ENCODE measurements around the gene LHFPL6.

Gene LHFPL6

GRCh38 chr13:39557285-39557955 lies 45.6 kb downstream of the LHFPL6 start:
- no peaks in the 10 kb centered on the region for H3K27me3 ChIP-seq
- no peaks in the 10 kb centered on the region for H3K4me1 ChIP-seq (ENCODE audit: control insufficient read depth in 1 of 2, insufficient read depth in 1 of 2, low read depth in 1 of 2, low read length in 1 of 2)
- no peak overlapping the region for H3K27ac ChIP-seq
- H3K9me3 ChIP-seq: no peaks in the 10 kb centered on the region
- no peak for TF ChIP-seq CTCF (IDR thresholded peaks at IDR 0.05)
- H3K36me3 ChIP-seq: no peaks in the 10 kb centered on the region
- H3K4me3 ChIP-seq (ENCODE audit: low read depth in 1 of 2, low read length in 1 of 2): no peak overlapping the region

- Histone ChIP-seq H3K4me3 (ENCODE audit: low read depth in 1 of 2, low read length in 1 of 2) (no peak overlapping the region), H3K4me1 (ENCODE audit: control insufficient read depth in 1 of 2, insufficient read depth in 1 of 2, low read depth in 1 of 2, low read length in 1 of 2) (no peaks in the 10 kb centered on the region), H3K27ac (no peak overlapping the region), H3K36me3 (no peaks in the 10 kb centered on the region), H3K9me3 (no peaks in the 10 kb centered on the region), H3K27me3 (no peaks in the 10 kb centered on the region)
- no peak for TF ChIP-seq CTCF (IDR thresholded peaks at IDR 0.05)
Measured at GRCh38 chr13:39556866-39557265, 46.1 kb downstream of the LHFPL6 start.

- Histone ChIP-seq H3K27ac (no peak overlapping the region), H3K36me3 (no peaks in the 10 kb centered on the region), H3K4me3 (ENCODE audit: low read depth in 1 of 2, low read length in 1 of 2) (no peak overlapping the region), H3K4me1 (ENCODE audit: control insufficient read depth in 1 of 2, insufficient read depth in 1 of 2, low read depth in 1 of 2, low read length in 1 of 2) (no peaks in the 10 kb centered on the region), H3K9me3 (no peaks in the 10 kb centered on the region), H3K27me3 (no peaks in the 10 kb centered on the region)
- TF ChIP-seq CTCF (IDR thresholded peaks at IDR 0.05): no peak
Measured at GRCh38 chr13:39554371-39554770, 48.6 kb downstream of the LHFPL6 start.

- no peaks in the 10 kb centered on the region for H3K4me1 ChIP-seq (ENCODE audit: control insufficient read depth in 1 of 2, insufficient read depth in 1 of 2, low read depth in 1 of 2, low read length in 1 of 2)
- H3K36me3 ChIP-seq: no peaks in the 10 kb centered on the region
- H3K27me3 ChIP-seq: no peaks in the 10 kb centered on the region
- H3K9me3 ChIP-seq: no peaks in the 10 kb centered on the region
- H3K4me3 ChIP-seq (ENCODE audit: low read depth in 1 of 2, low read length in 1 of 2): no peak overlapping the region
- H3K27ac ChIP-seq: no peak overlapping the region
- TF ChIP-seq CTCF (IDR thresholded peaks at IDR 0.05): no peak
Measured at GRCh38 chr13:39552246-39552645, 50.7 kb downstream of the LHFPL6 start.

DNA sequence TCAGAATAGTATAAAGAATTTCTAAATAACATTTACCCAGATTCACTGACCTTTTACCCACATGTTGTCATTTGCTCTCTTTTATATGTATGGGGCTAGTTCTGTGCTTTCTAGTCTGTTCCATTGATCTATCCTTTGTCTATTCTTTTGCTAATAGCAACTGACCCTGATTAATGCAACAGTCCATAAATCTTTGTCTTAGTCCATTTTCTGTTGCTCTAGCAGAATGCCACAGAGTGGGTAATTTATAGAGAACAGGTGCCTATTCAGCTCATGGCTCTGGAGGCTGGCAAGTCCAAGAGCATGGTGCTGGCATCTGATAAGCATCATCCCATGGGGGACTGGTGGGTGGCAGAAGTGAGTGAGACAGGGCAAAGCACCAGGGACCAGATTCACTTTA lies 52.1 kb downstream of the LHFPL6 start:
- no peak overlapping the region for H3K27ac ChIP-seq
- H3K4me1 ChIP-seq (ENCODE audit: control insufficient read depth in 1 of 2, insufficient read depth in 1 of 2, low read depth in 1 of 2, low read length in 1 of 2): no peaks in the 10 kb centered on the region
- no peak overlapping the region for H3K4me3 ChIP-seq (ENCODE audit: low read depth in 1 of 2, low read length in 1 of 2)
- H3K36me3 ChIP-seq: no peaks in the 10 kb centered on the region
- no peaks in the 10 kb centered on the region for H3K27me3 ChIP-seq
- H3K9me3 ChIP-seq: no peaks in the 10 kb centered on the region
- no peak for TF ChIP-seq CTCF (IDR thresholded peaks at IDR 0.05)
